H1 (cell line): ENCODE results near the gene KRTAP9-6. TPM values are rescaled to one million over a fixed set of nuclear protein-coding genes. Genes with fewer than 3 reads are reported as not detected.

ENCODE experiments used
- CTCF ChIA-PET: fragments of 300-600 bp; sonication (Branson Sonifier 250); formaldehyde crosslinking; loops from one replicate; lab custom pipeline; 2021; ENCODE audit not compliant: partially characterized antibody; lab: Charles Lee
- POLR2A ChIA-PET: fragments of 300-600 bp; sonication (Branson Sonifier 250); formaldehyde crosslinking; loops from one replicate; lab custom pipeline; 2021; ENCODE audit warnings: inconsistent platforms; ENCODE audit not compliant: partially characterized antibody; lab: Charles Lee
- DNase-seq, 2 experiments: peaks; one replicate each; pipeline versions ENCODE4 v3.0.0 to v3.0.0-alpha.2; 2010 to 2022; ENCODE audit warnings: low spot score in 2 of 2, low read depth in 1 of 2, mixed read lengths in 1 of 2
- FAIRE-seq: peaks from 2 replicates; lab custom pipeline; 2011; peaks lifted over from hg19 to GRCh38; lab: Jason Lieb, UNC
- H2AFZ ChIP-seq: 2 replicates; pipeline ENCODE4 v1.8.1; 2012; ENCODE audit warnings: low read length, inconsistent platforms
- H2AK5ac ChIP-seq: 2 replicates; pipeline ENCODE4 v1.6.1; 2013; ENCODE audit warnings: low read depth, low read length
- H2BK120ac ChIP-seq: replicated peaks from 2 replicates; pipeline ENCODE3; 2013; ENCODE audit warnings: low read depth, low read length, inconsistent platforms
- H2BK12ac ChIP-seq: 2 replicates; pipeline ENCODE4 v1.6.1; 2013; ENCODE audit warnings: low read depth, low read length
- H2BK15ac ChIP-seq: 2 replicates; pipeline ENCODE4 v1.6.1; 2013; ENCODE audit warnings: low read length
- H2BK20ac ChIP-seq: 2 replicates; pipeline ENCODE4 v1.6.1; 2013; ENCODE audit warnings: low read length
- H2BK5ac ChIP-seq: 2 replicates; pipeline ENCODE4 v1.6.1; 2013; ENCODE audit warnings: low read depth, low read length
- H3K14ac ChIP-seq: 2 replicates; pipeline ENCODE4 v1.6.1; 2013; ENCODE audit warnings: inconsistent platforms; ENCODE audit not compliant: insufficient read length
- H3K18ac ChIP-seq: 2 replicates; pipeline ENCODE4 v1.6.1; 2013; ENCODE audit warnings: low read length; ENCODE audit errors: extremely low read depth
- H3K23ac ChIP-seq: 2 replicates; pipeline ENCODE4 v1.6.1; 2013; ENCODE audit warnings: inconsistent platforms; ENCODE audit not compliant: insufficient read length
- H3K23me2 ChIP-seq: 2 replicates; pipeline ENCODE4 v1.6.1; 2013; ENCODE audit warnings: low read depth, low read length
- H3K27ac ChIP-seq: 2 replicates; pipeline ENCODE4 v1.6.1; 2011; ENCODE audit warnings: low read depth, low read length, inconsistent platforms
- H3K27me3 ChIP-seq, 4 experiments: replicated peaks in 1 of 4; 1 replicate in 1 of 4; 2 replicates in 3 of 4; pipeline versions ENCODE4 v1.6.1 to v1.8.1; 2011 to 2013; ENCODE audit warnings: low read length in 3 of 4, mild to moderate bottlenecking in 3 of 4, inconsistent platforms in 2 of 4, mixed read lengths in 2 of 4, moderate library complexity in 1 of 4; ENCODE audit not compliant: control insufficient read depth in 3 of 4, insufficient read depth in 3 of 4; ENCODE audit errors: extremely low read depth in 1 of 4
- H3K36me3 ChIP-seq, 4 experiments: 2 replicates each; pipeline versions ENCODE4 v1.6.1 to v1.8.1; 2011 to 2013; ENCODE audit warnings: mild to moderate bottlenecking in 4 of 4, low read length in 3 of 4, moderate library complexity in 2 of 4, control low read depth in 1 of 4, inconsistent platforms in 1 of 4; ENCODE audit not compliant: insufficient read depth in 4 of 4, control insufficient read depth in 2 of 4
- H3K4ac ChIP-seq: replicated peaks from 2 replicates; pipeline ENCODE3; 2013; ENCODE audit warnings: low read length, low read depth, mixed read lengths, inconsistent platforms; ENCODE audit not compliant: insufficient read length
- H3K4me1 ChIP-seq, 4 experiments: replicated peaks in 1 of 4; 1 replicate in 1 of 4; 2 replicates in 3 of 4; pipeline versions ENCODE4 v1.6.1 to v1.8.1; 2011 to 2013; ENCODE audit warnings: low read length in 3 of 4, inconsistent platforms in 2 of 4, mixed read lengths in 1 of 4; ENCODE audit not compliant: insufficient read depth in 4 of 4, control insufficient read depth in 3 of 4
- H3K4me2 ChIP-seq, 2 experiments: 2 replicates each; pipeline versions ENCODE4 v1.6.1 to v1.8.1; 2011 to 2013; ENCODE audit warnings: low read depth in 2 of 2, low read length in 2 of 2, control low read depth in 1 of 2, inconsistent platforms in 1 of 2, mild to moderate bottlenecking in 1 of 2; ENCODE audit not compliant: insufficient read depth in 1 of 2
- H3K4me3 ChIP-seq, 4 experiments: fragments of 200-600, 300-600 bp in 1 of 4; sonication (generic), shearing (Covaris generic), sonication (Bioruptor Twin) in 1 of 4; 2 replicates each; pipeline versions ENCODE4 v1.5.1 to v1.8.1; 2011 to 2016; ENCODE audit warnings: low read length in 4 of 4, low read depth in 3 of 4, control low read depth in 2 of 4, inconsistent platforms in 2 of 4, mild to moderate bottlenecking in 2 of 4, mixed read lengths in 1 of 4, moderate library complexity in 1 of 4; ENCODE audit not compliant: insufficient read depth in 2 of 4; ENCODE audit errors: extremely low read depth in 1 of 4
- H3K56ac ChIP-seq: replicated peaks from 2 replicates; pipeline ENCODE3; 2013; ENCODE audit warnings: low read depth, mild to moderate bottlenecking, mixed read lengths, low read length, inconsistent platforms; ENCODE audit not compliant: insufficient read length
- H3K79me1 ChIP-seq: 2 replicates; pipeline ENCODE4 v1.6.1; 2013; ENCODE audit warnings: low read depth, low read length, control low read depth
- H3K79me2 ChIP-seq, 2 experiments: 2 replicates each; pipeline versions ENCODE4 v1.6.1 to v1.8.1; 2012 to 2013; ENCODE audit warnings: low read length in 2 of 2, mild to moderate bottlenecking in 2 of 2, inconsistent platforms in 1 of 2; ENCODE audit not compliant: insufficient read depth in 2 of 2, control insufficient read depth in 1 of 2
- H3K9ac ChIP-seq, 4 experiments: replicated peaks in 1 of 4; 1 replicate in 1 of 4; 2 replicates in 3 of 4; pipeline versions ENCODE4 v1.6.1 to v1.8.1; 2011 to 2013; ENCODE audit warnings: low read depth in 3 of 4, low read length in 3 of 4, control low read depth in 2 of 4, mild to moderate bottlenecking in 2 of 4, moderate library complexity in 2 of 4, inconsistent platforms in 1 of 4; ENCODE audit errors: extremely low read depth in 1 of 4
- H3K9me3 ChIP-seq, 2 experiments: 2 replicates each; pipeline versions ENCODE4 v1.6.1 to v1.8.1; 2012 to 2013; ENCODE audit warnings: mild to moderate bottlenecking in 2 of 2, moderate library complexity in 2 of 2, control low read depth in 1 of 2, inconsistent platforms in 1 of 2, low read depth in 1 of 2, low read length in 1 of 2, mixed read lengths in 1 of 2; ENCODE audit not compliant: insufficient read depth in 2 of 2
- H4K20me1 ChIP-seq, 2 experiments: replicated peaks in 1 of 2; 2 replicates each; pipeline versions ENCODE3 to v1.8.1; 2011 to 2013; ENCODE audit warnings: inconsistent platforms in 2 of 2, low read length in 2 of 2, mild to moderate bottlenecking in 1 of 2; ENCODE audit not compliant: insufficient read depth in 2 of 2, control insufficient read depth in 1 of 2
- H4K5ac ChIP-seq: 2 replicates; pipeline ENCODE4 v1.6.1; 2013; ENCODE audit warnings: low read length, low read depth, mixed read lengths, inconsistent platforms; ENCODE audit not compliant: insufficient read length
- H4K8ac ChIP-seq: 2 replicates; pipeline ENCODE4 v1.8.0; 2013; ENCODE audit warnings: mild to moderate bottlenecking, moderate library complexity, low read length, inconsistent platforms; ENCODE audit not compliant: insufficient read depth; ENCODE audit errors: extremely low read depth
- H4K91ac ChIP-seq: replicated peaks from 2 replicates; pipeline ENCODE3; 2013; ENCODE audit warnings: low read length, mixed read lengths, inconsistent platforms; ENCODE audit not compliant: insufficient read length
- BCL11A ChIP-seq, 2 experiments: IDR thresholded peaks; one replicate each; pipeline ENCODE4 v1.6.1; 2011; ENCODE audit warnings: low read depth in 2 of 2, low read length in 2 of 2, mild to moderate bottlenecking in 2 of 2
- CREB1 ChIP-seq: IDR thresholded peaks from 2 replicates; pipeline ENCODE4 v1.6.1; 2012; ENCODE audit warnings: inconsistent platforms
- EZH2 ChIP-seq: fragments of 200-600 bp; sonication (generic); IDR thresholded peaks from 2 replicates; pipeline ENCODE4 v1.7.1; 2012; ENCODE audit warnings: low read depth, mild to moderate bottlenecking, moderate library complexity, low read length, inconsistent platforms; ENCODE audit not compliant: severe bottlenecking
- FOSL1 ChIP-seq: IDR thresholded peaks from 2 replicates; pipeline ENCODE4 v1.6.1; 2011; ENCODE audit warnings: mild to moderate bottlenecking, low read depth, low read length, moderate library complexity; ENCODE audit not compliant: insufficient read depth
- GABPA ChIP-seq: IDR thresholded peaks from 2 replicates; pipeline ENCODE4 v1.6.1; 2011; ENCODE audit warnings: mild to moderate bottlenecking, low read length, moderate library complexity, borderline replicate concordance; ENCODE audit not compliant: insufficient read depth
- HDAC6 ChIP-seq: IDR thresholded peaks from one replicate; pipeline ENCODE4 v1.7.1; 2012; ENCODE audit warnings: low read depth, mild to moderate bottlenecking, inconsistent platforms, low read length, moderate library complexity
- POLR2AphosphoS5 ChIP-seq: IDR thresholded peaks from 2 replicates; pipeline ENCODE4 v1.6.1; 2011; ENCODE audit warnings: low read depth, low read length
- RXRA ChIP-seq: IDR thresholded peaks from 2 replicates; pipeline ENCODE4 v1.6.1; 2011; ENCODE audit warnings: low read depth, mild to moderate bottlenecking, low read length, moderate library complexity; ENCODE audit not compliant: insufficient read depth
- SIRT6 ChIP-seq: IDR thresholded peaks from one replicate; pipeline ENCODE4 v1.7.1; 2012; ENCODE audit warnings: low read length, inconsistent platforms
- SP1 ChIP-seq: IDR thresholded peaks from 2 replicates; pipeline ENCODE4 v1.6.1; 2011; ENCODE audit warnings: low read depth, low read length
- SP2 ChIP-seq: IDR thresholded peaks from 2 replicates; pipeline ENCODE4 v1.6.1; 2012; ENCODE audit warnings: mild to moderate bottlenecking, low read length, inconsistent platforms
- SRF ChIP-seq: IDR thresholded peaks from 2 replicates; pipeline ENCODE4 v1.6.1; 2011; ENCODE audit warnings: mild to moderate bottlenecking, low read depth, low read length, moderate library complexity
- TAF7 ChIP-seq: optimal IDR thresholded peaks from 2 replicates; pipeline ENCODE3; 2011; ENCODE audit warnings: low read depth, mild to moderate bottlenecking, inconsistent platforms, low read length, moderate library complexity, borderline replicate concordance
- TBP ChIP-seq: IDR thresholded peaks from 2 replicates; pipeline ENCODE4 v1.6.1; 2011; ENCODE audit warnings: low read depth, low read length, improper control_type of control experiment
- ZNF274 ChIP-seq: IDR thresholded peaks from 2 replicates; pipeline ENCODE4 v1.7.0; 2012; ENCODE audit warnings: low read length, borderline replicate concordance; ENCODE audit errors: extremely low read depth
- WGBS, 2 experiments: shearing (Covaris generic) in 1 of 2; methylation state at CpG; one replicate each; pipeline versions ENCODE4 v1.1.6 to v1.1.7; 2013 to 2015; ENCODE audit warnings: low lambda C conversion rate in 2 of 2, mixed read lengths in 2 of 2, inconsistent platforms in 1 of 2, low coverage in 1 of 2, missing lambda C conversion rate in 1 of 2; ENCODE audit not compliant: insufficient replicate concordance in 2 of 2, insufficient coverage in 1 of 2, insufficient read length in 1 of 2; ENCODE audit errors: extremely low coverage in 1 of 2, missing lambda C conversion rate in 1 of 2; 5-methylcytosine and 5-hydroxymethylcytosine counted together
- polyA plus RNA-seq, 7 experiments: library from polyadenylated mRNA; depleted of rRNA in 3 of 7; stranded (reverse) in 5 of 7; unstranded in 2 of 7; fragments of >200 nt in 5 of 7; fragments of 200-250 nt in 2 of 7; gene quantifications; 1 replicate in 5 of 7; 2 replicates in 1 of 7; 4 replicates in 1 of 7; pipeline versions ENCODE4 v1.2.1 to v1.2.3, GENCODE V29; 2011 to 2013; ENCODE audit warnings: missing spikeins in 2 of 7, mixed read lengths in 2 of 7
- total RNA-seq: library from RNA; stranded (reverse); fragmentation: NEBNext Ultra II Directional; extraction: Animal tissue kit (Norgen Biotek cat#: 25700); gene quantifications from 2 replicates; pipeline ENCODE4 v1.2.1, GENCODE V29; 2021

The KRTAP9-6 gene
- total and polyA plus RNA-seq, 2 of the 8 experiments (the other 6 are each of a cell fraction or from before 2014, with no cell fraction given) = not detected

- no peak overlapping the region for H3K4ac ChIP-seq
- no peak overlapping the region for H2AK5ac ChIP-seq
- H3K23me2 ChIP-seq = no peaks in the 10 kb centered on the region
- H2BK5ac ChIP-seq = no peak overlapping the region
- no peak overlapping the region for H3K4me3 ChIP-seq
- no peak overlapping the region for H2BK120ac ChIP-seq
- no peaks in the 10 kb centered on the region for H3K27me3 ChIP-seq
- WGBS, 2 experiments = 93% methylated on average over 3 of the region's 3 CpGs; no CpG with 5 or more reads in 1 of the 2 experiments
- H4K5ac ChIP-seq = no peak overlapping the region
- ChIA-PET POLR2A (no interaction called here), CTCF (no interaction called here)
- H2BK12ac ChIP-seq = no peak overlapping the region
- no peak overlapping the region for H2BK15ac ChIP-seq
- no peaks in the 10 kb centered on the region for H3K79me2 ChIP-seq
- H3K9ac ChIP-seq = no peak overlapping the region
- no peak overlapping the region for H4K8ac ChIP-seq
- DNase-seq (no peak), FAIRE-seq (no peak)
- no peak overlapping the region for H3K4me2 ChIP-seq
- no peak overlapping the region for H3K18ac ChIP-seq
- H3K79me1 ChIP-seq = no peaks in the 10 kb centered on the region
- no peak overlapping the region for H4K91ac ChIP-seq
- no peak overlapping the region for H3K56ac ChIP-seq
- no peaks in the 10 kb centered on the region for H3K36me3 ChIP-seq
- H4K20me1 ChIP-seq = no peaks in the 10 kb centered on the region
- no peaks in the 10 kb centered on the region for H3K9me3 ChIP-seq
- H2AFZ ChIP-seq = no peak overlapping the region
- no peak overlapping the region for H2BK20ac ChIP-seq
- no peak overlapping the region for H3K14ac ChIP-seq
- no peak overlapping the region for H3K27ac ChIP-seq
- no peak overlapping the region for H3K23ac ChIP-seq
- H3K4me1 ChIP-seq = no peaks in the 10 kb centered on the region
- no peak for TF ChIP-seq POLR2AphosphoS5
- TF ChIP-seq ZNF274 = no peak
- TF ChIP-seq RXRA = no peak
- no peak for TF ChIP-seq SP1
- no peak for TF ChIP-seq SP2
- no peak for TF ChIP-seq GABPA
- TF ChIP-seq HDAC6 = no peak
- no peak for TF ChIP-seq BCL11A (IDR thresholded peaks at IDR 0.05; ENCODE audit: low read depth in 2 of 2, low read length in 2 of 2)
- no peak for TF ChIP-seq CREB1
- TF ChIP-seq TAF7 = no peak
- no peak for TF ChIP-seq SIRT6
- TF ChIP-seq FOSL1 = no peak
- no peak for TF ChIP-seq TBP
- no peak for TF ChIP-seq SRF
- TF ChIP-seq EZH2 = no peak
These were observed 13.2 kb downstream of the KRTAP9-6 start for GRCh38 chr17:41278176-41278955.
